Amygdala (tissue), 56 donors: ENCODE data around the gene TJP1.
A peak's percentile ranks its signal among the peaks of the same experiment; 100 is the strongest.
"Not testable (repeated sequence)": the region's sequence is repeated elsewhere in the genome, so short reads cannot be mapped to it uniquely, and the experiment has no call there.

Experiments used
- DNase-seq, 56 donors: peaks; one replicate each; lab custom pipeline; 2025; lab: John Stamatoyannopoulos, UW

TJP1 gene

DNA sequence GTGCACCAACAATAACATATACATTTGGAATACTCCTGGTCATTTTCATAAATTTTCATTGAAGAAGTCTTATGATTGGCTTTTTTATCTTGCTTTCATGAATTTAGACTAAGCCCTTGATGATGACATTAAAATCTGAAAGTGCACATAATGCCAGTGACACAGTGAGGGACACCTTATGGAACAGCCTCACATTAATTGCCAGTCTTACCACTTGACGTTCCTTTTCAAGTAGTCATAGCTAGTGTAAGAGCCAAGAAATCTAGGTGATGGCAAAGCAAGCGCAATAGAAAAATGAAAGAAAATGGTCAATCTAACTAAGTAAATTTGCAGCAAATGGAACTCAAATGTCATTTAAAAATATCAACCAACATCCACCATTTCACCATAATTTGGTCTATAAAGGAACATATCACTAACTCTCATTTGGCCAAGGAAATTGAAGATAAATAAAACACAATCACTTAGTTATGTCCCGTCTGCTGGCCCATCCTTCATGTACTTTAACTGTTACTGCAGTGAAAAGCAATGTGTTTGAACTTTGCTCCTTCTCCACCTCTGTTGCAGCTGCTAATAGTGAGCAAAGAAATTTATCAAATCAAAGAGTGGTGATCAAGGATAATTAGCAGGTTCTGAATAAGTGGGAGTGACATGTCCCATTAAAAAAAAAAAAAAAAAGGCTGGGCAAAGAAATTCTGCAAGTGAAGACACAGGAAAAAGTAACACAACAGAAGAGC is 110.0 kb downstream of the TJP1 start:
- no peak for DNase-seq

DNA sequence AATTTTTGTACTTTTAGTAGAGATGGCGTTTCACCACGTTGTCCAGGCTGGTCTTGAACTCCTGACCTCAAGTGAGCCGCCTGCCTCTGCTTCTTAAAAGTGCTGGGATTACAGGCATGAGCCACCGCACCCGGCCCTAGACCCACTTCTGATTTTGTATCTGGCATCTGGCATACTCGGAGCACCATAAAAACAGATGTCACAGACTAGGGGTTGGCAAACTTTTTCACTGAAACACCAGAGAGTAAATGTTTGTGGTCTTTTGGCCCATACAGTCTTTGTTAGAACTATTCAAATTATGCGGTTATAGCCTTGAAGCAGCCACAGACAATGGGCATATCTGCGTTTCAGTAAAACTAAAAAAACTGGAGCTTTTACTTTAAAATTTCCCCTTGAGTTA is 110.7 kb downstream of the TJP1 start:
- DNase-seq, result no peak

GRCh38 chr15:29708519-29708918 is 113.7 kb downstream of the TJP1 start:
- DNase-seq, result no peak

- DNase-seq, result no peak
Measured at GRCh38 chr15:29704950-29705597, 117.2 kb downstream of the TJP1 start.

DNA sequence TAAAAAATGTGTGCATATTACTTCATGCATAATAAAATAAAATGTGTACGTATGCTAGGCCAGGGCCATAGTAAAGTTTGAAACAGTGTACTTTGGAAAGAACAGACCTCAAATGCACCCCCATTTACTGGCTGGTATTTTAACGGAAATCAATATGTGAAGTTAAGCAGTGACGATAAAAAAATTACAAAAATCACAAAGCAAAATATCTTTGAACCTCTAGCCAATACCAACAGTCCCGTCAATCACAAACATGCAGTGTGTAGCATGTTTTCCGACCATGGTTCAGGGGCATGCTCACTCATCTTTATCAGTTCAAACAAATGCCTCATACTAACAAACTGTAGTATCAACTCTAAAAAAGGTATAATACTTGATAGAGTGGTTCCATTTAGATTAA is 121.1 kb downstream of the TJP1 start:
- no peak for DNase-seq

DNA sequence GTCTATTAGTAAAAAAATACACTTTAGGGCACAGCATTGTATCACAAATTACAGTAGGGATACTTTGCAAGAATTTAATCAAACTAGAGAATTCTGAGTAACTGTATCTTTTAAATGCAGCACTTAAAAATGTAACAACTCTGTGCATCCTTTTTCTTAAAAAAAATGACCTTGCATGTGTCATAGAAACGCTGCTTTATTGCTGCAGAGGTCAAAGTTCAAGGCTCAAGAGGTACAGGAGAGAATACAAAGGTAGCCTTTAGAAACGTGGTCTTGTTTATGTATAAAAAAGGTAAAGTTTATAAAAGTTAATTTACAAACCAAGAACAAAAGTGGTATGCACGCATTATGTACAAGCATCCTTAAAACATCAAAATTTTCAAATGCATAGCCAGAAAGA is 122.0 kb downstream of the TJP1 start:
- DNase-seq, result no peak

DNA sequence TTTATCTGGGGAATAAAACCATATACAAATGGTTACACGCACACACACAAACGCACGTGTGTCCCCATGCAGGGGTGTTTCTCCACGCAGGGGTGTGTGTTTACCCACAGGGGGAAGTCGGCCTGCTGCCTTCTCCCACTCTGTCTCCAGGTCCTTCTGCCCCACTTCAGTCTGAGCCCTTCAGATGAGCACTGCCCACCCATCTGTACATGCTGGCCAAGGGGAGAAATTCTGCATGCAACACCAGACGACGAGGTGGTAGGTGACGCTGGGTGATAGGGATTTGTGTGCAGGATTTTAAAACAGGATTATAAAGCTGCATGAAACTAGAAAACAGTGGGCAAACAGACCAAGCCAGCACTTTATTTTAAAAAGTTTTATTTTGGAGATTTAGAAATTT is 122.5 kb downstream of the TJP1 start:
- no peak for DNase-seq

- DNase-seq, result peak in 1 of 56 donors; percentile 30
Measured at GRCh38 chr15:29698030-29698701, 124.1 kb downstream of the TJP1 start.

- no peak for DNase-seq
Measured at GRCh38 chr15:29696950-29697738, 125.1 kb downstream of the TJP1 start.

- not testable (repeated sequence) for DNase-seq
Measured at GRCh38 chr15:29696506-29696905, 125.8 kb downstream of the TJP1 start.

GRCh38 chr15:29695489-29696167 is 126.6 kb downstream of the TJP1 start:
- DNase-seq, result no peak

DNA sequence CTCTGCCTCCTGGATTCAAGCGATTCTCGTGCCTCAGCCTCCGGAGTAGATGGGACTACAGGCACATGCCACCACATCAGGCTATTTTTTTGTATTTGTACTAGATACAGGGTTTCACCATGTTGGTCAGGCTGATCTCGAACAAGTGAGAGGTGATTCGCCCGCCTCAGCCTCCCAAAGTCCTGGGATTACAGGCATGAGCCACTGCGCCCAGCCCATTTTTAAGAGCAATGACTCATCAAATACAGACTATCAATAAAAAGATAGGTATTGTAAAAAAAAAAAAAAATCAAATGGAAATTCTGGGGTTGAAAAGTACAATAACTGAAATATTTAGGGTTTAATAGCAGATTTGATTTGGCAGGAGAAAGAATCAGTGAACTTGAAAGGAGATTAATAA is 129.0 kb downstream of the TJP1 start:
- no peak for DNase-seq

GRCh38 chr15:29692527-29692926 is 129.7 kb downstream of the TJP1 start:
- no peak for DNase-seq

DNA sequence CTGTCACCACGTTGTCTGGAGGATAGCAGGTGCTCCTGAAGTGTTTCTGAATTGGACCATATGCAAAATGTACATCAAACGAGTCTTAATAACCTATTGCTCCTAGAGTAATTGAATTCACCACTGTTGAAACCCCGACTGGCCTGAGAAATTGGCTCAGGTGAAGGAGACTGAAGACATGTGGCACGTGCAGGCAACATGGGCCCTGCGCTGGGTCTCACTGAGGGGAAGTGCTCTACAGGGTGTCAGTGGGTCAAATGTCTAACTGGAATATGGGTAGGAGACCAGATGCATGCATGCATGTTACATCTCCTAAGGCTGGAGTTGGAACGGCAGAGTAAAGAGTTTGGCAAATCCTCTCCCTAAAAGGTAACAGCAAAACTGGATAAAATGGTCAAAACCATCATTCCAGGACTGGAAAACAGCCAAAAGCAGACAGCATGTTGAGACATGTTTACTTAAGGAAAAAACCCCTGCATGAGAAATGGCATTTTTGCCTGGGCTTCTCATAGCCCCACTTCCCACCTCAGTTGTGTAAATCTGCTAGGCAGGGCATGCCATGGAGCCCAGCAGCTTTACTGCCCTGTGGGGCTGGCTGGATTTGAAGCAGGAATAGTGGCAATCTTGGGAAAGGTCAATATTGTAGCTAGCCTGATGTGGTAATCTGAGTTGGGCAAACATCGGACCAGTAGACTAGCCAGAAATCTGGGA is 131.3 kb downstream of the TJP1 start:
- no peak for DNase-seq

DNA sequence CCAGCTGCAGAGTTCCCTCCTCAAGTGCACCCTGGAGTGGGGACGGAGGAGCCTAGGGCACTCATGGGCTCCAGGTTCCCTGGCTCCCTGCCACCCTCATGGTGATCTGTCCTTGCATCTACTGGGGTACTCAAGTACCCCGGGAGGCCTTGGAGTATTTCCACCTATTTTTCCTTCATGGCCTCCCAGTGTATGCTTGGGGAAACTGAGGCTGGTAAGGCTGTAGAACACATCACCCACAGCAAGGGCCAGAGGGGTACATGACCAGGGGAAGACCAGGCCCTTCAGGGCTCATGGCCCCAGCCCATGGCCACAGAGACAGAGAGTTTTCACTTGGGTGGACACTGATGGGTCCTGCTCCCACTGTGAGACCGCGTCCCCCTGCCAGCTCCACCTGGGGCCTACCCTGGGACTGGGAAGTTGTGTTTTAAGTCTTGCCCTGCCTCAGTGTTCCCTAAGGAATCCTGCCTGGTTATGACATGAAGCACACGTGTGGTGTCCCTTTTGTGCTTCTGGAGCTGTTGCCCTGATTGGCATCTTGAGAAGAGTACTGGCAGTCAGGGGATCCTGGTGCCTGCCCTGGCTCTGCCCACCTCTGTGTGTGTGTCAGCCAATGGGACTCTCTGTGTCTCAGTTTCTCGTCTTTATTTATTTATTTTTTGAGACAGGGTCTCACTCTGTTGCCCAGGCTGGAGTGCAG is 132.8 kb downstream of the TJP1 start:
- DNase-seq, result no peak

GRCh38 chr15:29688506-29689286 is 133.6 kb downstream of the TJP1 start:
- DNase-seq, result peak in 4 of 56 donors; percentile 23 to 47 (median 28)

DNA sequence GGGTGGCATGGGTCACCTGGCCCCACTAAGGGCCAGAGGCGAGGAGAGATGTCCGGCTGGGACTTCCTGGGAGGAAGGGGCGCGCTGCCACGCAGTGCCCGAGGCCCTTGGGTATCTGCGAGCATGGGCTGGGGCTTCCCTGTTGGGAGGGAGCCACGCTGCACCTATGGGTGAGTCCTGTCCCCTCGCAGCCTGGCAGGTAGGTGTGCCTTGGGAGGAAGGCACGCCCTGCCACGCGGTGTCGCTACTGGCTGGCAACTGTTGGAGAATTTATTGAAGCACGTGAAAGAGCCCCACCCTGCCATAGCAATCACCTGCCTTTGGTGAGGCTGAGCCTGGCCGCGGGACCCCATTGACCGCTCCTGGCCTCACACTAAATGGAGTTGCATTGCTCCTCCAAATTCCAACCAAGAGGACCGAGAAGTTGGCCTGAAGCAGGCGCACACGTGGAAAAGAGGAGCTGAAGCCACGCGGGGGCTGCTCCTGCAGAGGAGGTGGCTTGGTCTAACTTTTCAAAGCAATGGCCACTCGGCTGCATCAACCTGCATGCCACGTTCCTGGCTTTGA is 134.2 kb downstream of the TJP1 start:
- DNase-seq, result no peak
